GM12865 (cell line): ENCODE results near the gene CC2D2A.

ENCODE experiments used
- DNase-seq: peaks from one replicate; pipeline ENCODE4 v3.0.0; 2010; ENCODE audit warnings: low read depth
- H3K4me3 ChIP-seq: 2 replicates; pipeline ENCODE4 v1.5.1; 2011; ENCODE audit warnings: mild to moderate bottlenecking, low read depth, low read length, control low read depth
- CTCF ChIP-seq: IDR thresholded peaks from 2 replicates; pipeline ENCODE4 v1.5.1; 2011; ENCODE audit warnings: low read length, control low read depth, low read depth, inconsistent platforms; ENCODE audit not compliant: insufficient read depth; ENCODE audit errors: missing control alignments

The CC2D2A gene

GRCh38 chr4:15526924-15527592, 57.4 kb downstream of the CC2D2A start:
- no peak for DNase-seq
- H3K4me3 ChIP-seq = no peak overlapping the region
- no peak for TF ChIP-seq CTCF

GRCh38 chr4:15531792-15532191, 62.1 kb downstream of the CC2D2A start:
- H3K4me3 ChIP-seq = no peak overlapping the region
- no peak for DNase-seq
- no peak for TF ChIP-seq CTCF

- no peak overlapping the region for H3K4me3 ChIP-seq
- no peak for TF ChIP-seq CTCF
- no peak for DNase-seq
These were observed 64.1 kb downstream of the CC2D2A start for GRCh38 chr4:15533817-15534216.

- no peak for TF ChIP-seq CTCF
- DNase-seq = no peak
- no peak overlapping the region for H3K4me3 ChIP-seq
These were observed 65.9 kb downstream of the CC2D2A start for GRCh38 chr4:15535599-15535998.

GRCh38 chr4:15536552-15537499, 67.1 kb downstream of the CC2D2A start:
- TF ChIP-seq CTCF = no peak
- no peak for DNase-seq
- no peak overlapping the region for H3K4me3 ChIP-seq

- no peak for DNase-seq
- no peak overlapping the region for H3K4me3 ChIP-seq
- TF ChIP-seq CTCF = no peak
These were observed 72.3 kb downstream of the CC2D2A start for GRCh38 chr4:15541941-15542340.
